GM13977 (cell line): ENCODE measurements around the gene LYPD6B.

Experiments used
- DNase-seq: peaks from one replicate; pipeline ENCODE4 v3.0.0; 2012; ENCODE audit warnings: low spot score
- CTCF ChIP-seq: IDR thresholded peaks from 2 replicates; pipeline ENCODE4 v1.5.1; 2012; ENCODE audit warnings: mild to moderate bottlenecking, control low read depth; ENCODE audit not compliant: insufficient read depth; ENCODE audit errors: extremely low read depth, missing control alignments
- in situ Hi-C: fragments of 300-500 bp; cut with MboI; formaldehyde crosslinking; loops from one replicate; pipeline ENCODE4 v1.12.0; 2022; ENCODE audit warnings: low sequenced_read_pairs, low pct_unique_long_range_greater_than_20kb, mixed read lengths, inconsistent platforms; ENCODE audit not compliant: unreplicated experiment

The LYPD6B gene

DNA sequence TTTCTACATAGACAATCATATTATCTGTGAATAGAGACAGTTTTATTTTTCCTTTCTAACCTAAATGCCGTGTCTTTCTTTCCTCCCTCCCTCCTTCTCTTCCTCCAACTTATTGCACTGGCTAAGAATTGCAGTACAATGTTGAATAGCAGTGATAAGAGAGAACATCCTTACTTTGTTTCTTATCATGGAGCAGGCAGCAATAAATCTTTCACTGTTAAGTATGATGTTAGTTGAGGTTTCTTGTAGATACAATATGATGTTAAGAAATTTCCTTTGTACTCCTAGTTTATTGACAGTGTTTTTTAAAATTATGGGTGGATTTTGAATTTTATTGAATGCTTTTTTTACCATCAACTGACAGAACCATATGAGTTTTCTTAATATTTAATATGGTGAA, 6.0 kb downstream of the LYPD6B start:
- no peak for DNase-seq
- in situ Hi-C loops: loop anchor here (25.0 kb wide), 1 partner anchor 268 kb away; no protein-coding TSS in a partner anchor
- no peak for TF ChIP-seq CTCF

DNA sequence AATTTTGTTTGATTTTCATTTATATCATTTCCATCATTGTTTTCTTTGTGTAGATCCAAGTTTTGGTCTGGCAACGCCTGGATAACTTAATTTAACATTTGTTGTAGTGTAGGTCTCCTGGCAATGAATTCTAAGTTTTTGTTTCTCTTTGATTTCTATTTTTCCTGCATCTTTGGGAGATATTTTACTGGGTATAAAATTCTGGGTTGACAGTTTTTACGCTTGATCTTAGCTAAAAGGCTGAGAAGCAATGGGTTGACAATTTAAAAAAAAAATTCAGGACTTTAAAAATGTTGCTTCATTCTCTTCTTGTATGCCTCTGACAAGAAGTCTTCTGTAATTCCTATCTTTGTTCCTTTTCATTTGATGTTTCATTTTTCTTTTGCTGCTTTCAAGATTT, 8.6 kb downstream of the LYPD6B start:
- in situ Hi-C loops: loop anchor here (25.0 kb wide), 1 partner anchor 265 kb away; no protein-coding TSS in a partner anchor
- no peak for DNase-seq
- no peak for TF ChIP-seq CTCF

- in situ Hi-C loops: loop anchor here (25.0 kb wide), 1 partner anchor 263 kb away; no protein-coding TSS in a partner anchor
- no peak for TF ChIP-seq CTCF
- DNase-seq: no peak
Measured at GRCh38 chr2:149049142-149049541, 10.6 kb downstream of the LYPD6B start.

DNA sequence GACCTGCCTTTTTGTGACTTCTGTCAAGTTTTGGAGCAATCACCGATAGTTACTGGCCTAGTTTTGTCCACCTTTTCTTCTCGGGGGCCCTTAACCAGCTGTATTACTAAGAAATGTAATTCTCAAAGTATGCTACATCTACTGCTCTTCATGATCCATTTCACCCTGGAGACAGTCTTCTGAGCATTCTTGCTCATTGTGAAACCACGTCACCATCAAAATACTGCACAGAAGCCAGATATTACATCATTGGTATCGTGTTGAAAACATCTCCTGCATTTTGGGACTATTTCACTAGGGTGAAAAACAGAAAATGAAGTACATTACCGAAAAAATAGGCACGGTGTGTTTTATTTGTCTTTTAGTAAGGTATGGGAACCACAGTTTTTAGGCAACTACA, 11.7 kb downstream of the LYPD6B start:
- no peak for TF ChIP-seq CTCF
- in situ Hi-C loops: no loop called here
- DNase-seq: peak; percentile 57

GRCh38 chr2:149055751-149056150, 17.3 kb downstream of the LYPD6B start:
- DNase-seq: no peak
- in situ Hi-C loops: no loop called here
- TF ChIP-seq CTCF: no peak

DNA sequence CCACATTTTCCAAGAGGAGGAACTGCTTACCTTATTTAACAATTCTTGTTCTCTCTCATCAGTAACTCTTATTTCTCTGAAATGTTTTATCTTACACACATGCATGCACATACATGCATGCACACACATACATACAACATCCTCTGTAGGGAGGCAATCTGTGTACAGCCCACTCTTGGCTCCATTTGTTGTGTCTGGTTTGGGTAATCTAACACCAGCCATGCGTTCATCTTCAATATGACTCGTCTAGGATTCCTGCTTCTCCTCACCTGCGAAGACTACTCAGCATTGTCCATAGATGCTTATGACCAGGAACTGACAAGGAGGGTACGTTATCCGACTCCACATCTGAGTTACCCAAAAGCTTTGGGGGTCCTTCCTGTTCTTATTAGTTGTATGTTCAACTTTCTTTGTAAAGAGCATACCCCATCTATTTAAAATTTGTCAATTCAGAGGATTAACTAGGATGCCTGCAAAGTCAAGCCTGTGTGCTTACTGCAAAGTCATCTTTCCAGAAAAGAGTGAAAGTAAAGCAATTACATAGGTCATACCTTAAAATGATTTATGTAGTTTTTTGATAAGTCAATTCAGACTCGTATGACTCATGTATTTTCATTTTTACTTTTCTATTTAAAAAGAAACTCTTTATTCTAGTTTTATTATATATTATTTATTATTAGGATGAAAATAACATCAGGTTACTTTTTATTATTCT, 18.2 kb downstream of the LYPD6B start:
- no peak for TF ChIP-seq CTCF
- in situ Hi-C loops: no loop called here
- no peak for DNase-seq
